H9 (cell line): ENCODE results near the gene SETD9. TPM values are rescaled to one million over a fixed set of nuclear protein-coding genes. Genes with fewer than 3 reads are reported as not detected.

Source experiments
- DNase-seq: peaks from one replicate; pipeline ENCODE4 v3.0.0-alpha.2; 2017
- H2AFZ ChIP-seq: one replicate; pipeline ENCODE4 v1.6.1; 2013; ENCODE audit warnings: mild to moderate bottlenecking, low read length, control low read depth, moderate library complexity
- H2AK5ac ChIP-seq: 2 replicates; pipeline ENCODE4 v1.6.1; 2013; ENCODE audit warnings: low read length, control low read depth, mixed read lengths; ENCODE audit not compliant: insufficient read length
- H2BK120ac ChIP-seq: one replicate; pipeline ENCODE4 v1.6.1; 2013; ENCODE audit warnings: low read depth, mild to moderate bottlenecking, low read length, control low read depth, inconsistent platforms; ENCODE audit not compliant: poor library complexity, severe bottlenecking
- H2BK12ac ChIP-seq: 2 replicates; pipeline ENCODE4 v1.6.1; 2013; ENCODE audit warnings: low read length, control low read depth, mixed read lengths, low read depth; ENCODE audit not compliant: insufficient read length
- H2BK15ac ChIP-seq: 2 replicates; pipeline ENCODE4 v1.6.1; 2013; ENCODE audit warnings: low read depth, low read length, control low read depth
- H2BK20ac ChIP-seq: one replicate; pipeline ENCODE4 v1.6.1; 2013; ENCODE audit warnings: low read depth, mild to moderate bottlenecking, low read length, control low read depth, inconsistent platforms; ENCODE audit not compliant: poor library complexity, severe bottlenecking
- H2BK5ac ChIP-seq: 2 replicates; pipeline ENCODE4 v1.6.1; 2013; ENCODE audit warnings: low read length, control low read depth, mixed read lengths; ENCODE audit not compliant: insufficient read length
- H3K14ac ChIP-seq: 2 replicates; pipeline ENCODE4 v1.6.1; 2013; ENCODE audit warnings: low read length, control low read depth; ENCODE audit not compliant: insufficient read depth
- H3K18ac ChIP-seq: 2 replicates; pipeline ENCODE4 v1.6.1; 2013; ENCODE audit warnings: low read depth, mild to moderate bottlenecking, mixed read lengths, low read length, control low read depth; ENCODE audit not compliant: insufficient read length
- H3K23ac ChIP-seq: 2 replicates; pipeline ENCODE4 v1.6.1; 2013; ENCODE audit warnings: low read length, control low read depth, mixed read lengths, low read depth; ENCODE audit not compliant: insufficient read length
- H3K23me2 ChIP-seq: 2 replicates; pipeline ENCODE4 v1.6.1; 2013; ENCODE audit warnings: low read depth, mild to moderate bottlenecking, mixed read lengths, low read length, control low read depth; ENCODE audit not compliant: insufficient read length, poor library complexity, severe bottlenecking
- H3K27ac ChIP-seq: 2 replicates; pipeline ENCODE4 v1.5.1; 2013; ENCODE audit warnings: low read length, control low read depth, mixed read lengths, low read depth; ENCODE audit not compliant: insufficient read length
- H3K27me3 ChIP-seq: 2 replicates; pipeline ENCODE4 v1.6.1; 2013; ENCODE audit warnings: low read length, control low read depth, inconsistent platforms; ENCODE audit not compliant: insufficient read depth
- H3K4ac ChIP-seq: 2 replicates; pipeline ENCODE4 v1.6.1; 2013; ENCODE audit warnings: low read depth, mild to moderate bottlenecking, control low read depth, inconsistent platforms, low read length, moderate library complexity
- H3K4me1 ChIP-seq: 2 replicates; pipeline ENCODE4 v1.6.1; 2013; ENCODE audit warnings: low read length, control low read depth, inconsistent platforms; ENCODE audit not compliant: insufficient read depth
- H3K4me2 ChIP-seq: 2 replicates; pipeline ENCODE4 v1.6.1; 2013; ENCODE audit warnings: low read length, control low read depth, mixed read lengths; ENCODE audit not compliant: insufficient read length, insufficient read depth
- H3K56ac ChIP-seq: 2 replicates; pipeline ENCODE4 v1.6.1; 2013; ENCODE audit warnings: low read depth, mild to moderate bottlenecking, mixed read lengths, low read length, control low read depth; ENCODE audit not compliant: insufficient read length
- H3K79me1 ChIP-seq: 2 replicates; pipeline ENCODE4 v1.6.1; 2013; ENCODE audit warnings: low read depth, mild to moderate bottlenecking, moderate library complexity, low read length, control low read depth, inconsistent platforms; ENCODE audit not compliant: insufficient read depth, poor library complexity, severe bottlenecking
- H3K79me2 ChIP-seq: 2 replicates; pipeline ENCODE4 v1.6.1; 2013; ENCODE audit warnings: low read length, control low read depth, inconsistent platforms; ENCODE audit not compliant: insufficient read depth
- H3K9ac ChIP-seq: 2 replicates; pipeline ENCODE4 v1.6.1; 2013; ENCODE audit warnings: low read length, control low read depth, mixed read lengths; ENCODE audit not compliant: insufficient read length; ENCODE audit errors: extremely low read depth
- H3K9me3 ChIP-seq: one replicate; pipeline ENCODE4 v1.6.1; 2013; ENCODE audit warnings: low read depth, low read length, inconsistent platforms; ENCODE audit not compliant: control insufficient read depth
- H3T11ph ChIP-seq: one replicate; pipeline ENCODE4 v1.6.1; 2013; ENCODE audit warnings: mild to moderate bottlenecking, low read length, control low read depth, inconsistent platforms
- H4K20me1 ChIP-seq: one replicate; pipeline ENCODE4 v1.6.1; 2013; ENCODE audit not compliant: control insufficient read depth, insufficient read length, insufficient read depth
- H4K5ac ChIP-seq: 2 replicates; pipeline ENCODE4 v1.6.1; 2013; ENCODE audit warnings: low read depth, mild to moderate bottlenecking, mixed read lengths, low read length, control low read depth; ENCODE audit not compliant: insufficient read length
- H4K8ac ChIP-seq: replicated peaks from 2 replicates; pipeline ENCODE4 v1.6.1; 2013; ENCODE audit warnings: low read length, control low read depth, mixed read lengths, low read depth; ENCODE audit not compliant: insufficient read length
- H4K91ac ChIP-seq: 2 replicates; pipeline ENCODE4 v1.6.1; 2013; ENCODE audit warnings: low read depth, mild to moderate bottlenecking, moderate library complexity, mixed read lengths, low read length, control low read depth; ENCODE audit not compliant: insufficient read length
- H3K27ac Mint-ChIP-seq, 3 experiments: 2 replicates in 2 of 3; 3 replicates in 1 of 3; pipeline ENCODE4 v1.8.0; 2020 to 2021; ENCODE audit warnings: mixed read lengths in 3 of 3, mild to moderate bottlenecking in 1 of 3, moderate library complexity in 1 of 3
- H3K27me3 Mint-ChIP-seq: 2 replicates; pipeline ENCODE4 v1.8.0; 2021; ENCODE audit warnings: low read depth, mild to moderate bottlenecking, moderate library complexity, mixed read lengths
- H3K36me3 Mint-ChIP-seq, 3 experiments: 2 replicates in 2 of 3; 3 replicates in 1 of 3; pipeline ENCODE4 v1.8.0; 2020 to 2021; ENCODE audit warnings: low read depth in 3 of 3, mixed read lengths in 3 of 3; ENCODE audit not compliant: insufficient read depth in 1 of 3
- H3K4me1 Mint-ChIP-seq, 2 experiments: 2 replicates each; pipeline ENCODE4 v1.8.0; 2020; ENCODE audit warnings: mixed read lengths in 2 of 2
- H3K4me3 Mint-ChIP-seq, 2 experiments: 2 replicates in 1 of 2; 3 replicates in 1 of 2; pipeline ENCODE4 v1.8.0; 2020 to 2021; ENCODE audit warnings: mild to moderate bottlenecking in 2 of 2, mixed read lengths in 2 of 2, moderate library complexity in 1 of 2
- H3K9me3 Mint-ChIP-seq, 2 experiments: 2 replicates in 1 of 2; 3 replicates in 1 of 2; pipeline ENCODE4 v1.8.0; 2020; ENCODE audit warnings: mild to moderate bottlenecking in 2 of 2, mixed read lengths in 2 of 2, moderate library complexity in 1 of 2
- WGBS: extraction: QIAGEN DNeasy Blood & Tissue Kit; methylation state at CpG from one replicate; pipeline ENCODE4 v1.1.7; 2013; ENCODE audit warnings: missing lambda C conversion rate, low lambda C conversion rate, mixed read lengths; ENCODE audit not compliant: insufficient read length; ENCODE audit errors: extremely low coverage; 5-methylcytosine and 5-hydroxymethylcytosine counted together
- total RNA-seq: library from RNA; stranded (reverse); gene quantifications from 2 replicates; pipeline ENCODE4 v1.2.1, GENCODE V29; 2021
- TF ChIP-seq, protein P1 (sequence below): fragments of 200-600 bp; sonication (generic); conservative IDR thresholded peaks from 3 replicates; pipeline ENCODE4 v1.8.0; 2021; ENCODE audit warnings: antibody characterized with exemption, mild to moderate bottlenecking

SETD9 gene
- total RNA-seq, 1 experiment from 2014 or later, result 15.7 TPM

DNA sequence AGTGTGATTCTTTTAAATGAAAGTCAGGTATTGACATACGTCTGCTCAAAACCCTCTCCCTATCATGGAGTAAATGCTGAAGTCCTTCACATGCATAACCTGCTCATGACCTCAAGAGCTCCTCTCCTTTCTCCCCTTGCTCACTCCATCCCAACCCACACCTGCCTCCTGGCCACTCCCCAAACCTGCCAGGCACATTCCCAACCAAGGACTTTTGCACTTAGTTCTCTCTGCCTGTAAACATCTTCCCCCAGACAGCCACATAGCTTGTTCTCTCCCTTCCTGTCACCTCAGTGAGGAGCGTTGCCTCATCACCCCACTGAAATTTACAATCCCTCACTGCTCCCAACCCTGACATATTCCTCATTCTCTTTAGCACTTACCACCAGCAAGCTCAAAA lies 8.7 kb downstream of the SETD9 start:
- Histone ChIP-seq H3K23me2 (no peaks in the 10 kb centered on the region), H4K8ac (no peak overlapping the region), H4K91ac (no peak overlapping the region), H2BK15ac (no peak overlapping the region), H3K4me2 (no peak overlapping the region), H3K4me1 (no peaks in the 10 kb centered on the region), H3K23ac (no peak overlapping the region), H3K79me2 (no peaks in the 10 kb centered on the region), H2BK20ac (no peak overlapping the region), H2AK5ac (no peak overlapping the region), H3K18ac (no peak overlapping the region), H3K79me1 (no peaks in the 10 kb centered on the region), H4K20me1 (no peaks in the 10 kb centered on the region), H3T11ph (no peak overlapping the region), H3K27ac (no peak overlapping the region), H4K5ac (no peak overlapping the region), H3K27me3 (no peaks in the 10 kb centered on the region), H3K9me3 (peaks cover 4% of the 10 kb centered on the region), H3K56ac (no peak overlapping the region), H2AFZ (no peak overlapping the region), H2BK120ac (no peak overlapping the region), H3K14ac (no peak overlapping the region), H2BK5ac (no peak overlapping the region), H3K9ac (no peak overlapping the region), H3K4ac (no peak overlapping the region), H2BK12ac (no peak overlapping the region)
- H3K27ac Mint-ChIP-seq, result peak overlapping the region; percentile 3 to 49 (median 26); a peak in 5 of 7 replicates
- H3K9me3 Mint-ChIP-seq, result peaks cover 0 to 6% of the 10 kb centered on the region in 2 experiments; a peak in 1 of 5 replicates
- peak; percentile 33 for DNase-seq
- peaks cover 9% of the 10 kb centered on the region in 2 experiments; a peak in 3 of 4 replicates for H3K4me1 Mint-ChIP-seq
- no peaks in the 10 kb centered on the region for H3K27me3 Mint-ChIP-seq
- H3K4me3 Mint-ChIP-seq, result no peak overlapping the region
- TF ChIP-seq, protein P1, sequence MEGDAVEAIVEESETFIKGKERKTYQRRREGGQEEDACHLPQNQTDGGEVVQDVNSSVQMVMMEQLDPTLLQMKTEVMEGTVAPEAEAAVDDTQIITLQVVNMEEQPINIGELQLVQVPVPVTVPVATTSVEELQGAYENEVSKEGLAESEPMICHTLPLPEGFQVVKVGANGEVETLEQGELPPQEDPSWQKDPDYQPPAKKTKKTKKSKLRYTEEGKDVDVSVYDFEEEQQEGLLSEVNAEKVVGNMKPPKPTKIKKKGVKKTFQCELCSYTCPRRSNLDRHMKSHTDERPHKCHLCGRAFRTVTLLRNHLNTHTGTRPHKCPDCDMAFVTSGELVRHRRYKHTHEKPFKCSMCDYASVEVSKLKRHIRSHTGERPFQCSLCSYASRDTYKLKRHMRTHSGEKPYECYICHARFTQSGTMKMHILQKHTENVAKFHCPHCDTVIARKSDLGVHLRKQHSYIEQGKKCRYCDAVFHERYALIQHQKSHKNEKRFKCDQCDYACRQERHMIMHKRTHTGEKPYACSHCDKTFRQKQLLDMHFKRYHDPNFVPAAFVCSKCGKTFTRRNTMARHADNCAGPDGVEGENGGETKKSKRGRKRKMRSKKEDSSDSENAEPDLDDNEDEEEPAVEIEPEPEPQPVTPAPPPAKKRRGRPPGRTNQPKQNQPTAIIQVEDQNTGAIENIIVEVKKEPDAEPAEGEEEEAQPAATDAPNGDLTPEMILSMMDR, result no peak
- no CpG with 5 or more reads among the region's 2 CpGs for WGBS
- H3K36me3 Mint-ChIP-seq, result peaks cover 21 to 34% (median 32%) of the 10 kb centered on the region in 3 experiments
